ENCODE results near the gene LINS1.
A peak's percentile ranks its signal among the peaks of the same experiment; 100 is the strongest.
"Not testable (repeated sequence)": the region's sequence is repeated elsewhere in the genome, so short reads cannot be mapped to it uniquely, and the experiment has no call there.

The LINS1 gene

GRCh38 chr15:100593431-100593830, 8.6 kb downstream of the LINS1 start:
- Mint-ChIP-seq H3K4me3 (no peak overlapping the region), H3K27me3 (no peaks in the 10 kb centered on the region), H3K27ac (no peak overlapping the region), H3K36me3 (peaks cover 25 to 35% of the 10 kb centered on the region in 2 donors), H3K9me3 (peaks cover 0 to 8% of the 10 kb centered on the region in 2 donors), H3K4me1 (peaks cover 21 to 40% of the 10 kb centered on the region in 2 donors)
- DNase-seq (no peak), ATAC-seq (replicated peaks) (no peak)

- peaks cover 26 to 36% of the 10 kb centered on the region in 2 donors for H3K36me3 Mint-ChIP-seq
- H3K9me3 Mint-ChIP-seq: peaks cover 0 to 9% of the 10 kb centered on the region in 2 donors
- ATAC-seq (replicated peaks): no peak
- H3K4me3 Mint-ChIP-seq: no peak overlapping the region
- peak overlapping the region; percentile 62 for H3K27ac Mint-ChIP-seq
- peaks cover 19 to 36% of the 10 kb centered on the region in 2 donors for H3K4me1 Mint-ChIP-seq
- DNase-seq: no peak
- no peaks in the 10 kb centered on the region for H3K27me3 Mint-ChIP-seq
Observed at GRCh38 chr15:100592898-100593297, 9.1 kb downstream of the LINS1 start.

GRCh38 chr15:100591835-100592234, 10.1 kb downstream of the LINS1 start:
- no peak for ATAC-seq (replicated peaks)
- Mint-ChIP-seq H3K9me3 (peaks cover 0 to 8% of the 10 kb centered on the region in 2 donors), H3K27ac (no peak overlapping the region), H3K4me1 (peaks cover 12 to 25% of the 10 kb centered on the region in 2 donors), H3K36me3 (peaks cover 25 to 33% of the 10 kb centered on the region in 2 donors), H3K4me3 (no peak overlapping the region), H3K27me3 (no peaks in the 10 kb centered on the region)
- no peak for DNase-seq

GRCh38 chr15:100591163-100591562, 10.8 kb downstream of the LINS1 start:
- not testable (repeated sequence) for DNase-seq; H3K27me3 Mint-ChIP-seq; H3K4me3 Mint-ChIP-seq; ATAC-seq (replicated peaks); H3K27ac Mint-ChIP-seq; H3K9me3 Mint-ChIP-seq
- Mint-ChIP-seq H3K36me3 (peaks cover 27 to 34% of the 10 kb centered on the region in 2 donors), H3K4me1 (peaks cover 9 to 22% of the 10 kb centered on the region in 2 donors)

- peaks cover 8 to 9% of the 10 kb centered on the region in 2 donors for H3K4me1 Mint-ChIP-seq
- no peak for DNase-seq
Observed at GRCh38 chr15:100588638-100589242, 13.2 kb downstream of the LINS1 start.

GRCh38 chr15:100580414-100580813, 21.6 kb downstream of the LINS1 start:
- ATAC-seq (replicated peaks) (no peak), DNase-seq (no peak)
- H3K27me3 Mint-ChIP-seq: no peaks in the 10 kb centered on the region
- H3K9me3 Mint-ChIP-seq: peaks cover 0 to 3% of the 10 kb centered on the region in 2 donors
- H3K4me3 Mint-ChIP-seq: no peak overlapping the region
- H3K27ac Mint-ChIP-seq: no peak overlapping the region
- peaks cover 7 to 11% of the 10 kb centered on the region in 2 donors for H3K4me1 Mint-ChIP-seq
- H3K36me3 Mint-ChIP-seq: peaks cover 17 to 46% of the 10 kb centered on the region in 2 donors

More at GRCh38 chr15:100588638-100589242, 13.2 kb downstream of the LINS1 start:
- no peak for ATAC-seq (replicated peaks)
- Mint-ChIP-seq H3K27ac (no peak overlapping the region), H3K9me3 (peaks cover 0 to 7% of the 10 kb centered on the region in 2 donors), H3K36me3 (peaks cover 26 to 46% of the 10 kb centered on the region in 2 donors), H3K4me3 (no peak overlapping the region), H3K27me3 (no peaks in the 10 kb centered on the region)

GRCh38 chr15:100573526-100573925, 28.5 kb downstream of the LINS1 start:
- Mint-ChIP-seq H3K27ac (no peak overlapping the region), H3K4me1 (peaks cover 0 to 5% of the 10 kb centered on the region in 2 donors), H3K36me3 (peaks cover 22 to 37% of the 10 kb centered on the region in 2 donors), H3K27me3 (no peaks in the 10 kb centered on the region), H3K4me3 (no peak overlapping the region), H3K9me3 (no peaks in the 10 kb centered on the region)
- DNase-seq (no peak), ATAC-seq (replicated peaks) (no peak)

- Mint-ChIP-seq H3K9me3 (no peaks in the 10 kb centered on the region), H3K4me3 (no peak overlapping the region), H3K4me1 (peaks cover 0 to 5% of the 10 kb centered on the region in 2 donors), H3K27ac (no peak overlapping the region), H3K27me3 (no peaks in the 10 kb centered on the region), H3K36me3 (peaks cover 20 to 37% of the 10 kb centered on the region in 2 donors)
- ATAC-seq (replicated peaks) (no peak), DNase-seq (no peak)
Observed at GRCh38 chr15:100572362-100572983, 29.5 kb downstream of the LINS1 start.

- Mint-ChIP-seq H3K9me3 (no peaks in the 10 kb centered on the region), H3K27me3 (no peaks in the 10 kb centered on the region), H3K4me3 (no peak overlapping the region), H3K4me1 (no peaks in the 10 kb centered on the region), H3K36me3 (peaks cover 20 to 34% of the 10 kb centered on the region in 2 donors), H3K27ac (no peak overlapping the region)
- ATAC-seq (replicated peaks): no peak
- DNase-seq: no peak
Observed at GRCh38 chr15:100571592-100572167, 30.3 kb downstream of the LINS1 start.

GRCh38 chr15:100570735-100571313, 31.2 kb downstream of the LINS1 start:
- peaks cover 24 to 30% of the 10 kb centered on the region in 2 donors for H3K36me3 Mint-ChIP-seq
- no peaks in the 10 kb centered on the region for H3K27me3 Mint-ChIP-seq
- ATAC-seq (replicated peaks) (no peak), DNase-seq (no peak)
- no peaks in the 10 kb centered on the region for H3K4me1 Mint-ChIP-seq
- H3K9me3 Mint-ChIP-seq: no peaks in the 10 kb centered on the region
- no peak overlapping the region for H3K4me3 Mint-ChIP-seq
- no peak overlapping the region for H3K27ac Mint-ChIP-seq

GRCh38 chr15:100570275-100570674, 31.7 kb downstream of the LINS1 start:
- Mint-ChIP-seq H3K4me3 (no peak overlapping the region), H3K4me1 (no peaks in the 10 kb centered on the region), H3K9me3 (no peaks in the 10 kb centered on the region), H3K27ac (no peak overlapping the region), H3K36me3 (peaks cover 22 to 31% of the 10 kb centered on the region in 2 donors), H3K27me3 (no peaks in the 10 kb centered on the region)
- ATAC-seq (replicated peaks) (no peak), DNase-seq (no peak)

- Mint-ChIP-seq H3K9me3 (no peaks in the 10 kb centered on the region), H3K36me3 (peaks cover 27 to 37% of the 10 kb centered on the region in 2 donors), H3K4me1 (no peaks in the 10 kb centered on the region), H3K4me3 (no peak overlapping the region), H3K27me3 (no peaks in the 10 kb centered on the region), H3K27ac (no peak overlapping the region)
- ATAC-seq (replicated peaks) (no peak), DNase-seq (no peak)
Observed at GRCh38 chr15:100569391-100569790, 32.6 kb downstream of the LINS1 start.

GRCh38 chr15:100566850-100567628, 34.9 kb downstream of the LINS1 start:
- Mint-ChIP-seq H3K9me3 (no peaks in the 10 kb centered on the region), H3K27ac (no peak overlapping the region), H3K4me1 (no peaks in the 10 kb centered on the region), H3K36me3 (peaks cover 30 to 40% of the 10 kb centered on the region in 2 donors), H3K27me3 (no peaks in the 10 kb centered on the region), H3K4me3 (no peak overlapping the region)
- DNase-seq (no peak), ATAC-seq (replicated peaks) (no peak)

- H3K4me1 Mint-ChIP-seq: no peaks in the 10 kb centered on the region
Observed at GRCh38 chr15:100565591-100565990, 36.4 kb downstream of the LINS1 start.

More at GRCh38 chr15:100565591-100565990, 36.4 kb downstream of the LINS1 start:
- Mint-ChIP-seq H3K27ac (no peak overlapping the region), H3K36me3 (peaks cover 35 to 39% of the 10 kb centered on the region in 2 donors), H3K4me3 (no peak overlapping the region), H3K9me3 (no peaks in the 10 kb centered on the region), H3K27me3 (no peaks in the 10 kb centered on the region)
- DNase-seq (no peak), ATAC-seq (replicated peaks) (no peak)
